DND-41 (cell line): ENCODE data around the gene MAST2.

ENCODE experiments used
- CTCF ChIP-seq: IDR thresholded peaks from 2 replicates; pipeline ENCODE4 v1.5.1; 2012; ENCODE audit warnings: borderline replicate concordance, low read length, moderate library complexity, mild to moderate bottlenecking; ENCODE audit not compliant: poor library complexity, severe bottlenecking; ENCODE audit errors: extremely low read depth
- EZH2 ChIP-seq: IDR thresholded peaks from 3 replicates; pipeline ENCODE4 v1.6.1; 2012; ENCODE audit warnings: borderline replicate concordance, low read depth, mild to moderate bottlenecking, moderate library complexity, low read length, inconsistent platforms; ENCODE audit not compliant: severe bottlenecking

- TF ChIP-seq CTCF (no peak), EZH2 (no peak)
These were observed 199.9 kb downstream of the MAST2 start for GRCh38 chr1:46003315-46003714.
